Lower leg skin (tissue), 3 donors: ENCODE measurements around the gene INHBC.

ENCODE experiments used
- CTCF ChIP-seq, 3 donors: fragments of 450-650 bp; IDR thresholded peaks; one replicate each; pipeline ENCODE4 v1.5.1; 2016; ENCODE audit warnings: antibody characterized with exemption in 3 of 3, mild to moderate bottlenecking in 3 of 3, moderate library complexity in 2 of 3
- POLR2A ChIP-seq, 2 donors: fragments of 450-650 bp; IDR thresholded peaks; one replicate each; pipeline ENCODE4 v1.6.1; 2016 to 2017; ENCODE audit warnings: antibody characterized with exemption in 2 of 2, mild to moderate bottlenecking in 1 of 2, moderate library complexity in 1 of 2

GRCh38 chr12:57456145-57456700 lies 21.6 kb downstream of the INHBC start:
- TF ChIP-seq CTCF (IDR thresholded peaks at IDR 0.05) (no peak), POLR2A (IDR thresholded peaks at IDR 0.05) (no peak)
